Common myeloid progenitor, CD34-positive (primary cell): ENCODE measurements around the gene HILPDA.

Experiments used
- CTCF ChIA-PET: fragments of 350-600 bp; sonication (Branson Sonifier 250); formaldehyde crosslinking; loops from one replicate; lab custom pipeline; 2021; ENCODE audit warnings: antibody characterized with exemption; lab: Charles Lee
- POLR2A ChIA-PET: fragments of 350-600 bp; sonication (Branson Sonifier 250); formaldehyde crosslinking; loops from one replicate; lab custom pipeline; 2021; ENCODE audit warnings: antibody characterized with exemption; lab: Charles Lee
- DNase-seq, 3 donors: peaks; one replicate each; pipeline versions ENCODE4 v3.0.0 to v3.0.0-alpha.2; 2013
- H3K27ac ChIP-seq, 2 experiments: 1 replicate in 1 of 2; 2 replicates in 1 of 2; pipeline ENCODE4 v1.7.0; 2013; ENCODE audit warnings: inconsistent platforms in 2 of 2, low read length in 2 of 2, mild to moderate bottlenecking in 2 of 2, low read depth in 1 of 2, moderate library complexity in 1 of 2; ENCODE audit not compliant: severe bottlenecking in 2 of 2, insufficient read depth in 1 of 2, poor library complexity in 1 of 2
- H3K27me3 ChIP-seq, 5 experiments: replicated peaks in 2 of 5; 1 replicate in 3 of 5; 2 replicates in 2 of 5; pipeline versions ENCODE4 v1.6.1 to v1.7.0; 2013; ENCODE audit warnings: low read length in 4 of 5, mild to moderate bottlenecking in 2 of 5, moderate library complexity in 2 of 5, inconsistent platforms in 1 of 5; ENCODE audit not compliant: insufficient read depth in 5 of 5, control insufficient read depth in 4 of 5
- H3K36me3 ChIP-seq, 4 experiments: 1 replicate in 2 of 4; 2 replicates in 2 of 4; pipeline versions ENCODE4 v1.6.1 to v1.7.0; 2013; ENCODE audit warnings: low read length in 3 of 4, control low read depth in 1 of 4, mild to moderate bottlenecking in 1 of 4; ENCODE audit not compliant: control insufficient read depth in 4 of 4, insufficient read depth in 4 of 4
- H3K4me1 ChIP-seq, 4 experiments: 1 replicate in 3 of 4; 2 replicates in 1 of 4; pipeline versions ENCODE4 v1.6.1 to v1.7.1; 2013; ENCODE audit warnings: low read length in 3 of 4, mild to moderate bottlenecking in 3 of 4, control low read depth in 1 of 4, inconsistent platforms in 1 of 4, moderate library complexity in 1 of 4; ENCODE audit not compliant: control insufficient read depth in 4 of 4, insufficient read depth in 4 of 4; ENCODE audit errors: control extremely low read depth in 1 of 4
- H3K4me3 ChIP-seq, 7 experiments: 1 replicate in 4 of 7; 2 replicates in 3 of 7; pipeline versions ENCODE4 v1.5.1 to v1.7.0; 2013; ENCODE audit warnings: mild to moderate bottlenecking in 7 of 7, low read length in 6 of 7, moderate library complexity in 6 of 7, inconsistent platforms in 2 of 7, low read depth in 2 of 7, control low read depth in 1 of 7; ENCODE audit not compliant: insufficient read depth in 4 of 7, control insufficient read depth in 1 of 7; ENCODE audit errors: extremely low read depth in 1 of 7
- H3K9me3 ChIP-seq, 5 experiments: 1 replicate in 4 of 5; 2 replicates in 1 of 5; pipeline versions ENCODE4 v1.6.1 to v1.7.1; 2013; ENCODE audit warnings: low read length in 4 of 5, mild to moderate bottlenecking in 2 of 5, inconsistent platforms in 1 of 5, low read depth in 1 of 5, moderate library complexity in 1 of 5; ENCODE audit not compliant: control insufficient read depth in 4 of 5, insufficient read depth in 2 of 5; ENCODE audit errors: control extremely low read depth in 1 of 5
- WGBS: methylation state at CpG from one replicate; pipeline ENCODE4 v1.1.5; 2013; ENCODE audit not compliant: insufficient coverage; 5-methylcytosine and 5-hydroxymethylcytosine counted together

The HILPDA gene

DNA sequence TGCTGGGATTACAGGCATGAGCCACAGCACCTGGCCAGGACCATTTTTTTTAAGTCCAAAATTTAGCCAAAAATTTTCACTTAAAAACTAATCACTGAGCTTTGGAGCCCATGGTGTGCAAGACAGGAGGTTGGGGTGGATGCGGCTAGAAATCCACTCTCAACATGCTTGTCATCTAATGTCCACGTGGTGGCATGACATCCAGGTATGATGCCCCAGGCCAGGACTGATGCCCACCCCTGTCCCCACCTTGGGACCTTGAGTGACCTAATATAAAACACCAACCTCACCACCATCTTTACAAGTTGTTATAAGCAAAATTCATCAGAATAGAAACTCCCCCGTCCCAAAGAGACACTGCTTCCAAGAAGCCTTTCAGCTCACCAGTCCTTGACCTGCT is 25.5 kb upstream of the HILPDA start:
- ChIA-PET POLR2A (no interaction called here), CTCF (interaction anchor here (1.4 to 67.2 kb wide), 9 partner anchors 10 to 83 kb away, joined by 3 to 1829 read pairs (median 33); partner anchors contain the start of genes HILPDA, IMPDH1, PRRT4 and RBM28)
- no peak overlapping the region for H3K27ac ChIP-seq
- H3K9me3 ChIP-seq = no peaks in the 10 kb centered on the region
- H3K27me3 ChIP-seq = no peaks in the 10 kb centered on the region
- no peaks in the 10 kb centered on the region for H3K36me3 ChIP-seq
- H3K4me1 ChIP-seq = no peaks in the 10 kb centered on the region
- H3K4me3 ChIP-seq = no peak overlapping the region
- 81% methylated on average over 2 of the region's 3 CpGs for WGBS
- DNase-seq = no peak

DNA sequence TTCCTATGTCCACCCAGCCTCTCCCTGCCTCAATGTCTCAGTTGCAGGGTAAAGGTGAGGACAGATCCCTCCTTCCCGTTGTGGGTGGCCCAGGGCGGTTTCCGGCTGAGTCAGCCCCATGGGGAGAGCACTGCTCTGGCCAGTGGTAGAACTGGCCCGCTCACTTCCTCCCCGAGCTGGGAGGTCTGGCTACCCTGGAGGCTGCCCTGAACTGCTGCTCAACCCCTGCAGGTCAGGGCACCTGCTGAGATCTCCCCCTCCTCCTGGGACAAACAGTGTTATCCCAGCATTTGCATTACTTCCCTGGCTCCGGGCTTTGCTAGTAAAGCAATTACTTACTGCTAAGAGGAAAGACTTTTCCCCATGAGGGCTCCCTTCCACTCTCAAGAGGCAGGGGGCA is 24.5 kb upstream of the HILPDA start:
- no peaks in the 10 kb centered on the region for H3K4me1 ChIP-seq
- WGBS = 83% methylated on average over 6 of the region's 6 CpGs
- no peaks in the 10 kb centered on the region for H3K9me3 ChIP-seq
- ChIA-PET CTCF (interaction anchor here (1.4 to 67.2 kb wide), 8 partner anchors 9 to 84 kb away, joined by 3 to 1829 read pairs (median 32); partner anchors contain the start of genes HILPDA, IMPDH1, PRRT4 and RBM28), POLR2A (no interaction called here)
- no peaks in the 10 kb centered on the region for H3K36me3 ChIP-seq
- H3K27ac ChIP-seq = no peak overlapping the region
- no peak for DNase-seq
- no peaks in the 10 kb centered on the region for H3K27me3 ChIP-seq
- no peak overlapping the region for H3K4me3 ChIP-seq

DNA sequence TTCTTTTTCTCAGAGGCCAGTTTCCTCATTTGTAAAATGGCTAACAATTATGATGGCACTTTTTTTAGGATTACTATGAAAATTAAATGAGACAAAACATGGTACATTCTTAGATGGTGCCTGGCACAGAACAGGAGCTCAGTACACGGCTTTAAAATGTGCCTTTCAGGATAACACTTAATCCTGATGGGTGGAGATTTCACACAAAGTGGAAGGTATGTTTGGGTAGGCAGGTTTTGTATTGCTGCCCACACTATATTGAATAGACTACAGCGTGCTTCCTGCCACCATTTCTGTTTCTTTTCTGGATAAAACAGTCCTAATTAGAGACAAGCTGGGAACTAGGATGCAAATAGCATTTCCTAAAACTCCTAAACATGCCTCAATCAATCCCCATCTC is 23.9 kb upstream of the HILPDA start:
- WGBS = 100% methylated on average over 1 of the region's 2 CpGs
- ChIA-PET CTCF (interaction anchor here (0.9 to 67.2 kb wide), 9 partner anchors 8 to 87 kb away, joined by 3 to 1829 read pairs (median 4); partner anchors contain the start of genes HILPDA, IMPDH1 and PRRT4), POLR2A (interaction anchor here (0.6 kb wide), 1 partner anchor 240 kb away, joined by 3 read pairs; no protein-coding TSS in a partner anchor)

DNA sequence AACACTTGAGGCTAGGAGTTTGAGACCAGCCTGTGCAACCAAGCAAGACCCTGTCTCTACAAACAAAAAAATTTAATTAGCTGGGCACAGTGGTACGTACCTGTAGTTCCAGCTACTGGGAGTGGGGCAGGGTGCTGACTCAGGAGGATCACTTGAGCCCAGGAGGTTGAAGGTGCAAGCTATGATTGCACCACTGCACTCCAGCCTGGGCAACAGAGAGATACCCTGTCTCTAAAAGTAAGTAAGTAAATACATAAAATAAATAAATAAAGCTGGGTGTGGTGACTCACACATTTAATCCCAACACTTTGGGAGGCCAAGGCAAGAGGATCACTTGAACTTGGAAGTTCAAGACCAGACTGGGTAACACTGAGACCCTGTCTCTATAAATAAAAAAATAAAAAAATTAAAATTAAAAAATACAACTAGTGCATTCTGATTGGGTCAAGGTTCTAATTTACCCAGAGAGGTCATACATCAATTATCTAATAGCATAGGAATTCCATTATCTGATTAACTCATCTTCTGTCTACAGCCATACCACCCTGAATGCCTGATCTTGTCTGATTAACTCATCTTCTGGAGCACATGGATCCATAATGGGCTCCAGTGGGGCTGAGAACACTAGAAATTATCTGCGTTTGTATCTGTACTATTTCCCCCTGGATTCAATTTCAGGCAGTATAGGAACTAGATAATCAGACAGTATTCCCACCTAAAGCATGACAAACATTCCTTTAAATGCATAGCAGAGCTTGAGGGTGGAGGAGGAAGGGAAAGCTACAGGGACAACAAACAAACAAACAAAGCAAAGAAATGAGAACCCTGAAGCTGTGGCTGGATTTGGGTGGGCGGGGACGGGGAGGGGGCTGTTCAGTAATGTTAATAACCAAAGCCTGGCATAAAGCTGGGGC is 21.0 kb upstream of the HILPDA start:
- CTCF ChIA-PET = interaction anchor here (1.2 to 67.2 kb wide), 7 partner anchors 9 to 49 kb away, joined by 3 to 1829 read pairs (median 6); partner anchors contain the start of genes IMPDH1 and PRRT4
- Histone ChIP-seq H3K9me3 (no peaks in the 10 kb centered on the region), H3K4me3 (no peak overlapping the region), H3K27ac (no peak overlapping the region), H3K36me3 (no peaks in the 10 kb centered on the region), H3K4me1 (peaks cover 0 to 9% (median 5%) of the 10 kb centered on the region in 4 experiments), H3K27me3 (no peaks in the 10 kb centered on the region)
- WGBS = 100% methylated on average over 2 of the region's 4 CpGs
- POLR2A ChIA-PET = no interaction called here
- no peak for DNase-seq

More for the DNA sequence above, 23.9 kb upstream of the HILPDA start:
- Histone ChIP-seq H3K27ac (no peak overlapping the region), H3K9me3 (no peaks in the 10 kb centered on the region), H3K36me3 (no peaks in the 10 kb centered on the region), H3K4me1 (no peaks in the 10 kb centered on the region), H3K4me3 (no peak overlapping the region), H3K27me3 (no peaks in the 10 kb centered on the region)
- DNase-seq = no peak

DNA sequence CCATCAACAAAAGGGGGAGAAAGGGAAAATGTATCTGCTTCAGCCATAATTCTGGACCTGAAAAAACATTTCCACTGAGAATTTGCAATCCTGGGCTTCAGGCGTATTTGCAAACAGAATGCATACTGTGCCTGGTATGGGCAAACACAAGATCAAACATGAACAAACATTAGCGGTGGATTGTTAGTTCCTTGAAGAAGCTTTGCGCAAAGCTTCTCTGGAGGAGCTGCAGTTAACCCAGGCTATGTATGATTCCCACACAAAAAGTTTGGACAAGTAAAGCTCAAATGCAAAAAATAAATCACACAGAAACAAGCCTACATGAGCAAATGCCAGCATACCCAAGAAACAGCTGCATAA is 20.4 kb upstream of the HILPDA start:
- no peaks in the 10 kb centered on the region for H3K36me3 ChIP-seq
- H3K9me3 ChIP-seq = no peaks in the 10 kb centered on the region
- no peaks in the 10 kb centered on the region for H3K27me3 ChIP-seq
- ChIA-PET POLR2A (no interaction called here), CTCF (interaction anchor here (1.2 to 67.2 kb wide), 6 partner anchors 9 to 50 kb away, joined by 3 to 1829 read pairs (median 25); partner anchors contain the start of genes IMPDH1 and PRRT4)
- no peak overlapping the region for H3K27ac ChIP-seq
- no peak overlapping the region for H3K4me3 ChIP-seq
- DNase-seq = no peak
- H3K4me1 ChIP-seq = peaks cover 0 to 9% (median 5%) of the 10 kb centered on the region in 4 experiments
- 96% methylated on average over 3 of the region's 3 CpGs for WGBS

DNA sequence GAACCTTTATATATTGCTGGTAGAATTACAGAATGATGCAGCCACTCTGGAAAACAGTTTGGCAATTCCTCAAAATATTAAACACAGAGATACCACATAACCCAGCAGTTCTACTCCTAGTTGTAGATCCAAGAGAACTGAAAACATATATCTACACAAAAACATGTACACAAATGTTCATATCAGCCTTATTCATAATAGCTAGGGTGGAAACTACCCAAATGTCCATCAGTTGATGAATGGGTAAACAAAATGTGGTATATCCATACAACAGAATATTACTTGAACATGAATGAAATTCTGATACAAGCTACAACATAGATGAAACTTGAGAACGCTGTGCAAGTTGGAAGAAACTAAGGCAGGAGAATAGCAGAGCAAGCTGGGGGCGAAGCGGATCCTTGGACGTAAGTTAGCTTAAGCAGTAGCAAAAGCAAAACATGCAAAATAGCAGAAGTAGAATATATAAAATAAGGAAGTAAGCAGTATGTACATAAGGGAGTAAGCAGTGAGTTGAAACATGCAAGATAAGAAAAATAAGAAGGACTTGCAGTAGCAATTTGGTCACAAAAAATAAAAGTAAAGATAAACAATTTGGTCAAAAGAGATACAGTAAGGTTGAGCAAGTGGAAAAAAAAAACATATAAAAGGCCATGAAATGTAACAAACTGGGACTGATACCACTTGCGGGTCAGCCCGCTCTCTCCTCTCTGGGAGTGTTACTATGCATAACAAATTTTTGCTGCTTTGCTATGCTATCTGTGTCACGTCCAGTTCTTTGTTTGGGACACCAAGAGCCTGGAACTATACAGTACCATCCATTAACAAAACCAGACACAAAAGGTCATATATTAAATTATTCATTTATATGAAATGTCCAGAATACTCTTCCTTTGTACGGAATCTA is 18.0 kb upstream of the HILPDA start:
- peak overlapping the region in 1 of 2 experiments; percentile 63 for H3K27ac ChIP-seq
- no peak overlapping the region for H3K4me3 ChIP-seq
- H3K4me1 ChIP-seq = peaks cover 0 to 9% (median 5%) of the 10 kb centered on the region in 4 experiments
- DNase-seq = peak in 2 of 3 donors; percentile 52 to 66
- ChIA-PET CTCF (interaction anchor here (0.5 to 67.2 kb wide), 6 partner anchors 10 to 427 kb away, joined by 3 to 1829 read pairs (median 24); partner anchors contain the start of genes HILPDA, IMPDH1 and PRRT4), POLR2A (no interaction called here)
- WGBS = 80% methylated on average over 1 of the region's 8 CpGs
- no peaks in the 10 kb centered on the region for H3K27me3 ChIP-seq
- H3K36me3 ChIP-seq = no peaks in the 10 kb centered on the region
- H3K9me3 ChIP-seq = no peaks in the 10 kb centered on the region
